HepG2 (cell line): ENCODE data around the gene GHR. TPM values are rescaled to one million over a fixed set of nuclear protein-coding genes. Genes with fewer than 3 reads are reported as not detected.

Experiments used
- ATAC-seq: fragments of 200-7000 bp; cut with Tn5 transposase; 3 replicates; pipeline ENCODE4 v1.9.1; 2020; ENCODE audit warnings: mild to moderate bottlenecking, moderate library complexity
- BruUV-seq: library from RNA; stranded (reverse); fragments of 400-500 nt; replicated peaks from 2 replicates; lab custom pipeline; 2021; lab: Mats Ljungman, UMichigan
- CTCF ChIA-PET: fragments of 300-600 bp; formaldehyde crosslinking; extraction: SDS; loops from one replicate; lab custom pipeline; 2021; ENCODE audit warnings: low total read pairs, inconsistent platforms, low intra/inter-chr PET ratio; lab: Yijun Ruan, JAX
- POLR2A ChIA-PET: fragments of 350-600 bp; sonication (Branson Sonifier 250); formaldehyde crosslinking; loops from one replicate; lab custom pipeline; 2020; ENCODE audit warnings: antibody characterized with exemption, inconsistent platforms; lab: Yijun Ruan, JAX
- DNase-seq: peaks from one replicate; pipeline ENCODE4 v3.0.0-alpha.2; 2015; ENCODE audit warnings: low spot score
- FAIRE-seq: peaks from 3 replicates; lab custom pipeline; 2011; peaks lifted over from hg19 to GRCh38; lab: Jason Lieb, UNC
- H2AFZ ChIP-seq: one replicate; pipeline ENCODE4 v1.6.1; 2011; ENCODE audit warnings: low read length, inconsistent platforms
- H3K27ac ChIP-seq: fragments of 300-600 bp; 3 replicates; pipeline ENCODE4 v1.8.0; 2011; ENCODE audit warnings: mixed run types, mild to moderate bottlenecking, mixed read lengths, low read length, inconsistent platforms; ENCODE audit not compliant: insufficient read depth; ENCODE audit errors: extremely low read length
- H3K27me3 ChIP-seq, 2 experiments: fragments of 200-600 bp in 1 of 2; 2 replicates in 1 of 2; 3 replicates in 1 of 2; pipeline versions ENCODE4 v1.6.0 to v1.8.0; 2011; ENCODE audit warnings: low read length in 2 of 2, mild to moderate bottlenecking in 2 of 2, moderate library complexity in 2 of 2, inconsistent platforms in 1 of 2; ENCODE audit not compliant: insufficient read depth in 2 of 2, control insufficient read depth in 1 of 2
- H3K36me3 ChIP-seq, 2 experiments: fragments of 200-600 bp in 1 of 2; replicated peaks in 1 of 2; 2 replicates in 1 of 2; 3 replicates in 1 of 2; pipeline versions ENCODE4 v1.5.1 to v1.8.0; 2011; ENCODE audit warnings: low read length in 2 of 2, inconsistent platforms in 1 of 2; ENCODE audit not compliant: insufficient read depth in 2 of 2, control insufficient read depth in 1 of 2
- H3K4me1 ChIP-seq: 2 replicates; pipeline ENCODE4 v1.5.1; 2012; ENCODE audit warnings: low read length, inconsistent platforms; ENCODE audit not compliant: insufficient read depth
- H3K4me2 ChIP-seq: 2 replicates; pipeline ENCODE4 v1.6.0; 2011; ENCODE audit warnings: low read depth, low read length, inconsistent platforms
- H3K4me3 ChIP-seq, 3 experiments: fragments of 200-600 bp in 1 of 3; sonication (generic), shearing (Covaris generic) in 1 of 3; replicated peaks in 1 of 3; 2 replicates each; pipeline ENCODE4 v1.5.1; 2011 to 2016; ENCODE audit warnings: low read length in 3 of 3, inconsistent platforms in 2 of 3, low read depth in 2 of 3, mild to moderate bottlenecking in 2 of 3, control low read depth in 1 of 3, mixed read lengths in 1 of 3; ENCODE audit not compliant: insufficient read depth in 1 of 3
- H3K79me2 ChIP-seq: one replicate; pipeline ENCODE4 v1.6.1; 2011; ENCODE audit warnings: low read length, inconsistent platforms; ENCODE audit not compliant: insufficient read depth
- H3K9ac ChIP-seq: 2 replicates; pipeline ENCODE4 v1.6.0; 2011; ENCODE audit warnings: mild to moderate bottlenecking, low read depth, low read length, inconsistent platforms; ENCODE audit not compliant: insufficient read depth
- H3K9me3 ChIP-seq: 2 replicates; pipeline ENCODE4 v1.5.1; 2012; ENCODE audit warnings: mild to moderate bottlenecking, low read length
- H4K20me1 ChIP-seq: 2 replicates; pipeline ENCODE4 v1.6.0; 2011; ENCODE audit warnings: inconsistent platforms, mild to moderate bottlenecking, low read length, moderate library complexity; ENCODE audit not compliant: insufficient read depth
- CTCF ChIP-seq: sonication (generic); formaldehyde crosslinking; IDR thresholded peaks from 2 replicates; pipeline ENCODE4 v1.5.0; 2020; ENCODE audit warnings: mild to moderate bottlenecking, missing genetic modification reagents, moderate library complexity
- ELF4 ChIP-seq: sonication (generic); formaldehyde crosslinking; IDR thresholded peaks from 2 replicates; pipeline ENCODE4 v1.5.0; 2020; ENCODE audit warnings: missing genetic modification reagents, mild to moderate bottlenecking, moderate library complexity, borderline replicate concordance
- JUN ChIP-seq: sonication (generic); formaldehyde crosslinking; IDR thresholded peaks from 2 replicates; pipeline ENCODE4 v1.4.0; 2020; ENCODE audit warnings: mild to moderate bottlenecking, missing genetic modification reagents
- NR2F1 ChIP-seq, 2 experiments: fragments of 450-650 bp in 1 of 2; formaldehyde crosslinking in 1 of 2; IDR thresholded peaks; 2 replicates each; pipeline versions ENCODE4 v1.5.0 to v1.6.1; 2016 to 2020; ENCODE audit warnings: mild to moderate bottlenecking in 1 of 2, missing compliant biosample characterization in 1 of 2, missing genetic modification reagents in 1 of 2, moderate library complexity in 1 of 2
- RAD21 ChIP-seq: fragments of 450-650 bp; formaldehyde crosslinking; IDR thresholded peaks from 2 replicates; pipeline ENCODE4 v1.5.0; 2020; ENCODE audit warnings: mild to moderate bottlenecking
- SMC3 ChIP-seq: IDR thresholded peaks from 2 replicates; pipeline ENCODE4 v1.6.1; 2011; ENCODE audit warnings: low read length, improper control_type of control experiment
- SNAI1 ChIP-seq: sonication (generic); formaldehyde crosslinking; IDR thresholded peaks from 2 replicates; pipeline ENCODE4 v1.5.0; 2020; ENCODE audit warnings: mild to moderate bottlenecking, missing genetic modification reagents, borderline replicate concordance
- STAG1 ChIP-seq: sonication (generic); formaldehyde crosslinking; IDR thresholded peaks from 2 replicates; pipeline ENCODE4 v1.4.0; 2020; ENCODE audit warnings: missing genetic modification reagents
- ZNF441 ChIP-seq: sonication (generic); formaldehyde crosslinking; IDR thresholded peaks from 2 replicates; pipeline ENCODE4 v1.7.0; 2021; ENCODE audit warnings: missing genetic modification reagents, borderline replicate concordance
- WGBS: methylation state at CpG from one replicate; pipeline ENCODE4 v1.1.6; 2017; ENCODE audit warnings: low lambda C conversion rate; 5-methylcytosine and 5-hydroxymethylcytosine counted together
- in situ Hi-C: cut with HindIII; loops from 2 replicates; pipeline ENCODE4 v1.10.0; 2017; ENCODE audit warnings: low pct_unique_long_range_greater_than_20kb; ENCODE audit not compliant: extremely low pct_ligation_motif_present
- intact Hi-C: fragments of 100-400 bp; cut with micrococcal nuclease; formaldehyde crosslinking; loops from one replicate; pipeline ENCODE4 v1.10.0; 2022; ENCODE audit not compliant: unreplicated experiment
- polyA plus RNA-seq, 8 experiments: library from polyadenylated mRNA; depleted of rRNA in 3 of 8; stranded (reverse) in 7 of 8; unstranded in 1 of 8; fragments of >200 nt; fragmentation: Illumina TruSeq in 4 of 8; extraction: Trizol in 4 of 8; gene quantifications; 2 replicates each; pipeline versions ENCODE4 v1.2.1 to v1.2.3, GENCODE V29; 2011 to 2016; ENCODE audit warnings: low read depth in 4 of 8, missing spikeins in 1 of 8, mixed read lengths in 1 of 8; ENCODE audit not compliant: insufficient read depth in 1 of 8
- total RNA-seq, 5 experiments: library from RNA; depleted of rRNA; stranded (reverse); fragments of >200 nt; fragmentation: Illumina TruSeq; extraction: Trizol; gene quantifications; 2 replicates each; pipeline ENCODE4 v1.2.3, GENCODE V29; 2016; ENCODE audit warnings: low read depth in 1 of 5

Gene GHR
- total and polyA plus RNA-seq, 2 of the 13 experiments (the other 11 are each of a cell fraction or from before 2014, with no cell fraction given): 0.07 TPM; not detected in 1

GRCh38 chr5:42761791-42762190, 338.6 kb downstream of the GHR start:
- intact Hi-C loops: loop anchor here (10.0 kb wide), 1 partner anchor 247 kb away; no protein-coding TSS in a partner anchor

GRCh38 chr5:42767491-42768105, 344.4 kb downstream of the GHR start:
- no peak overlapping the region for H3K9ac ChIP-seq
- no peak overlapping the region for H3K4me3 ChIP-seq
- no peaks in the 10 kb centered on the region for H3K36me3 ChIP-seq
- in situ Hi-C loops (loop anchor here (25.0 kb wide), 1 partner anchor 905 kb away; the partner anchor contains the start of gene OXCT1), intact Hi-C loops (loop anchor here (1.0 to 10.0 kb wide), 6 partner anchors 122 to 763 kb away; partner anchors contain the start of gene GHR)
- CTCF ChIA-PET: interaction anchor here (1.1 to 1.6 kb wide), 4 partner anchors 121 to 911 kb away, joined by 4 to 10 read pairs (median 7); no protein-coding TSS in a partner anchor
- POLR2A ChIA-PET: no interaction called here
- no peak overlapping the region for H3K27ac ChIP-seq
- no peak overlapping the region for H2AFZ ChIP-seq
- no peaks in the 10 kb centered on the region for H3K79me2 ChIP-seq
- H3K4me1 ChIP-seq: peaks cover 8% of the 10 kb centered on the region
- ATAC-seq (peak; percentile 57), FAIRE-seq (peak; percentile 75), DNase-seq (peak; percentile 19)
- 23% methylated on average over 3 of the region's 3 CpGs for WGBS
- 0 out of 5 replicates have a peak, but pooled peaks cover 0 to 9% of the 10 kb centered on the region in 2 experiments for H3K27me3 ChIP-seq
- no peaks in the 10 kb centered on the region for H4K20me1 ChIP-seq
- TF ChIP-seq RAD21 (CRISPR knock-in tag) (peak; percentile 29; the same call in 1 of the 2 replicates), NR2F1 (CRISPR knock-in tag; IDR thresholded peaks at IDR 0.05) (no peak), SMC3 (peak; percentile 62), STAG1 (CRISPR knock-in tag) (peak; percentile 77), CTCF (peak; percentile 64), ELF4 (CRISPR knock-in tag) (0 out of 2 replicates have a peak, but pooled peaks have one; percentile 23), JUN (CRISPR knock-in tag) (no peak)
- H3K4me2 ChIP-seq: no peak overlapping the region
- no peaks in the 10 kb centered on the region for H3K9me3 ChIP-seq
- no TSS peak for BruUV-seq

More at GRCh38 chr5:42761791-42762190, 338.6 kb downstream of the GHR start:
- no TSS peak for BruUV-seq
- Histone ChIP-seq H3K36me3 (no peaks in the 10 kb centered on the region), H3K4me3 (no peak overlapping the region), H3K27me3 (no peaks in the 10 kb centered on the region; a peak in 1 of 5 replicates), H2AFZ (no peak overlapping the region), H3K4me2 (no peak overlapping the region), H3K4me1 (no peaks in the 10 kb centered on the region), H3K9me3 (no peaks in the 10 kb centered on the region), H4K20me1 (no peaks in the 10 kb centered on the region), H3K27ac (no peak overlapping the region), H3K9ac (no peak overlapping the region), H3K79me2 (no peaks in the 10 kb centered on the region)
- TF ChIP-seq SNAI1 (CRISPR knock-in tag) (no peak), ZNF441 (CRISPR knock-in tag) (no peak)
- in situ Hi-C loops: loop anchor here (25.0 kb wide), 1 partner anchor 899 kb away; the partner anchor contains the start of gene OXCT1
- ChIA-PET CTCF (no interaction called here), POLR2A (no interaction called here)
- no peak for FAIRE-seq
- no peak for DNase-seq
- 40% methylated on average over 1 of the region's 1 CpG for WGBS
- ATAC-seq: no peak
